Activated CD8-positive, alpha-beta memory T cell treated with anti-CD3 and anti-CD28 coated beads for 36 hours (primary cell): ENCODE measurements around the gene MYO1F. TPM values are rescaled to one million over a fixed set of nuclear protein-coding genes. Genes with fewer than 3 reads are reported as not detected.

Experiments
- CTCF ChIA-PET: fragments of 350-600 bp; sonication (Branson Sonifier 250); formaldehyde crosslinking; loops from one replicate; lab custom pipeline; 2021; ENCODE audit warnings: antibody characterized with exemption; lab: Charles Lee
- POLR2A ChIA-PET: fragments of 350-600 bp; sonication (Branson Sonifier 250); formaldehyde crosslinking; loops from one replicate; lab custom pipeline; 2021; ENCODE audit warnings: antibody characterized with exemption; lab: Charles Lee
- total RNA-seq, 2 experiments: library from RNA; stranded (reverse); gene quantifications; one replicate each; pipeline ENCODE4 v1.2.3, GENCODE V29; 2021

MYO1F gene
- total RNA-seq, 2 experiments from 2014 or later: 35.4 to 36.1 TPM

DNA sequence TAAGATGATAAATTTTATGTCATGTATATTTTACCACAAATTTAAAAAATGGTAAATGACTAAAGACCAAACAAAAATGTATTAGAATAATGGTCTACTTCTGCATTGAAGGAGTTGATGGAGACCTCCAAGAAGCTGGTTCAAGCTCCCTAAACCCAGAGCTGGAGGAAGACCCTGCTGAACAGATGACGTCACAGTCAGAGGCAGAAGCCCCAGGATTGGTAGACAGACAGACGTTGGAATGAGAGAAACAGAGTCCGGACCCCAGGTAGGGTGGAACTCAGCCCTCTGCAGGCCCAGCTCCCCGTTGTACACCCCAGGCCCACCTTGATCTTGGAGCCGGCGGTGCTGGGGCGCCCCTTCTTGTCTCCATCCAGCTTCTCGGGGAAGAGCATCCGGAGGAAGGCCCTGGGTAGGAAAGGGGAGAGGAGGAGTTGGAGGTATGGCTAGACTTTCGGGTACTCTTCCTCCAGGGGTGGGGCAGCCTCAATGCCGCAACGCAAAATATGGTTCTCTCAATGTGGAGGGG lies 37.6 kb downstream of the MYO1F start:
- ChIA-PET CTCF (interaction anchor here (0.5 to 2.3 kb wide), 4 partner anchors 16 to 1844 kb away, joined by 3 to 8 read pairs (median 3); no protein-coding TSS in a partner anchor), POLR2A (interaction anchor here (0.7 kb wide), 1 partner anchor 541 kb away, joined by 3 read pairs; no protein-coding TSS in a partner anchor)

DNA sequence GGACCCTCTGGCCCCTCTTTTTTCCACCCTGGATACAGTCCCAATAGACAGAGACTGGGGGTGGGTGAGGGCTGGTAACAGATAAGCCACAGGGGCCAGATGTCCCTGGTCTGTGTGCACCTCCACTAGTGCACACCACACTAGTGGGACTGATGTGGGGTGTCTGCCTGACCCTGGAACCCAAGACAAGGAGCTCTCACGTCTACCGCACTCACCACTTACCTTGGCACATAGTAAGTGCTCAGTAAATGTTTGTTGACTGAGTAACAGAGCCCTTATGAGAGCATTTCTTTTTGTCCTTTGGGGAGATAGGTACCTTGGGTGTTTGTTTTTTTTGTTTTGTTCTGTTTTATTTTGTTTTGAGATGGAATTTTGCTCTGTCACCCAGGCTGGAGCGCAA lies 40.1 kb downstream of the MYO1F start:
- POLR2A ChIA-PET: no interaction called here

DNA sequence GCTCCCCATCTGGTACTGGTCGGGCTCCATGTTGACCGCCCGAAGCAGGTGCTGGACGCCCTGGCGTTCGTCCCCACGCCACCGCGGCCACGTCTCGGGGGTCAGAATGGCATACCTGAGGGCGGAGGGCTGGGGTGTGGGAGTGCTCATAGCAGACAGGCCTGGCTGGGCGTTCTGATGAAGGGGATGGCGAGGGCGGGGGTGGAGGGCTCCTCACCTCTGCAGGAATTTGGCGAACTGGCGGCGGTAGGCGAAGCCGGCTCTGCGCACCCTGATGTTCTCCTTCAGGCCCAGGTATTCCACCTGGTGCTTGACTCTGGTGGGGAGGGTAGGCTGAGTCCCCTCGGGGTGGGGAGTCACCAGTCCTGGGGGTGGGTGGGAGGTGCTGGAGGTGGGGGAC lies 41.0 kb downstream of the MYO1F start:
- POLR2A ChIA-PET: no interaction called here
- CTCF ChIA-PET: no interaction called here

More for the DNA sequence above, 40.1 kb downstream of the MYO1F start:
- CTCF ChIA-PET: no interaction called here

DNA sequence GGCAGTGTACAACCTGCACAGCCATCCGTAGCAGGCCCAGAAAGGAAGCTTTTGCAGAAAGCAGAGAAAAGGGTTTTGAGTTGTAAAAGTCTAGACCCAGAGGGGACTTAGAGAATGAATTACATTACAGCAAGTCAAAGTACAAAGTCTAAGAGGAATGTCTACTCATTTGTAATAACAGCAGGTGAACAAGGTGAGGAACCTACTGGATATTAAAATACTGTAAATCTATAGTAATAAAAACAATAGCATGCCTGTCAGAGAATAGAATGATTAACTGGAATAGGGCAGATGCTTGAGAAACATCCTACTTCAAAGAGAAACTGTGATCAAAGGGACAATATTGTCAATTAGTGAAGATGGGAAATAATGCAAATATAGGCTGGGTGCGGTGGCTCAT lies 45.0 kb downstream of the MYO1F start:
- ChIA-PET POLR2A (interaction anchor here (0.6 kb wide), 1 partner anchor 8 kb away, joined by 4 read pairs; no protein-coding TSS in a partner anchor), CTCF (no interaction called here)

DNA sequence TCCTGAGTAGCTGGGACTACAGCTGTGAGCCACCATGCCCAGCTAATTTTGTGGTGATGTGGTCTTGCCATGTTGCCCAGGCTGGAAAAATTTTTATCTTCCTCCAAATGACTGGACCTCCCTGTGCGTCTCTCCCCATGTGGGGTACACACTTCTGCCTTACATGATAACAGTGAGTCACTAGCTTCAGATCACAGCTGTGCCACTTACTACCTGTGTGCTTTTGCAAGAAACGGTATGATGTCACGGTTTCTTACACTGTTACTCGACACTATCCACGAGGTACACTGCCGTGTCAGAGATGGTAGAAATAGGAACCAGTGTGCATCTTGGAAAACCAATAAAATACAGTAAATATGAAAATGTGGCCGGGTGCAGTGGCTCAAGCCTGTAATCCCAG lies 45.8 kb downstream of the MYO1F start:
- ChIA-PET POLR2A (no interaction called here), CTCF (interaction anchor here (0.8 kb wide), 1 partner anchor 9 kb away, joined by 4 read pairs; no protein-coding TSS in a partner anchor)

- ChIA-PET POLR2A (no interaction called here), CTCF (no interaction called here)
Observed at GRCh38 chr19:8530061-8530679, 47.1 kb downstream of the MYO1F start.

- ChIA-PET CTCF (no interaction called here), POLR2A (no interaction called here)
Observed at GRCh38 chr19:8529369-8530006, 47.8 kb downstream of the MYO1F start.

DNA sequence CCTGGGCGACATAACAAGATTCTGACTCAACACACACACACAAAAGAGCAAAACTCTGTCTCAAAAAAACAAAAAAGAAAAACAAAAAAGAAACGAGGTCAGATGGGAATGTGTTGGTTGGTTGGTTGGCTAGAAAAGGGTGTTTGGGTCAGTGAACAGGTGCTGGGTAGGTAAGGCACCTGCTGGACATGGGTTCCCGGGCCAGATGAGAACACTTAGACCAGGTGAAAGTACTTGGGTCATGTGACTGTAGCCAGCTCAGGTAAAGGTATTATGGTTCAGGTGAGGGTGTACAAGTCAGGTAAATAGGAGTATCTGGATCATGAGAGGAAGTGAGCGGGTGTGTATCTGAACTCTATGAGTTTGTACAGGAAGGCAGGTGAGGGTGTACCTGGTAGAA lies 48.7 kb downstream of the MYO1F start:
- ChIA-PET CTCF (no interaction called here), POLR2A (no interaction called here)

- ChIA-PET CTCF (interaction anchor here (1.2 kb wide), 1 partner anchor 51 kb away, joined by 3 read pairs; the partner anchor contains the start of gene MYO1F), POLR2A (no interaction called here)
Observed at GRCh38 chr19:8526345-8527091, 50.7 kb downstream of the MYO1F start.

DNA sequence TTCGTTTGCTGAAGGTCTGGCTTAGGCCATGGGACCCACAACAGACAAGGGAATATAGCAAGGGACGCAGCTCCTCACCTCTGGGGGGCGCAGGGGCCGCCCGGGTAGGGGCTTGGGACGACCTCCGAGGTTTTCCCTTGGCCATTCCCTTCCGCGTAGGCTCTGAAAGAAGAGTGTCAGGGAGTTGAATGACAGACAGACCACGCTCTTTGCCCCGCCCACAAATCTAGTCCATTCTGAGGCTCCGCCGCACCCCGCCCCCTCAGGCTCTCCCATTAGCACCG lies 51.9 kb downstream of the MYO1F start:
- ChIA-PET POLR2A (interaction anchor here (0.7 to 1.1 kb wide), 2 partner anchors 11 to 17 kb away, joined by 3 to 4 read pairs; partner anchors contain the start of gene ZNF414), CTCF (no interaction called here)

- ChIA-PET CTCF (interaction anchor here (1.2 to 3.9 kb wide), 3 partner anchors 58 to 67 kb away, joined by 4 to 20 read pairs (median 5); partner anchors contain the start of gene MYO1F), POLR2A (interaction anchor here (0.6 kb wide), 1 partner anchor 15 kb away, joined by 3 read pairs; no protein-coding TSS in a partner anchor)
Observed at GRCh38 chr19:8519388-8519787, 57.9 kb downstream of the MYO1F start.

- ChIA-PET POLR2A (interaction anchor here (0.6 to 0.7 kb wide), 2 partner anchors 14 to 161 kb away, joined by 3 to 5 read pairs; no protein-coding TSS in a partner anchor), CTCF (interaction anchor here (1.2 to 3.9 kb wide), 2 partner anchors 62 to 68 kb away, joined by 4 to 20 read pairs; no protein-coding TSS in a partner anchor)
Observed at GRCh38 chr19:8518536-8518935, 58.7 kb downstream of the MYO1F start.

DNA sequence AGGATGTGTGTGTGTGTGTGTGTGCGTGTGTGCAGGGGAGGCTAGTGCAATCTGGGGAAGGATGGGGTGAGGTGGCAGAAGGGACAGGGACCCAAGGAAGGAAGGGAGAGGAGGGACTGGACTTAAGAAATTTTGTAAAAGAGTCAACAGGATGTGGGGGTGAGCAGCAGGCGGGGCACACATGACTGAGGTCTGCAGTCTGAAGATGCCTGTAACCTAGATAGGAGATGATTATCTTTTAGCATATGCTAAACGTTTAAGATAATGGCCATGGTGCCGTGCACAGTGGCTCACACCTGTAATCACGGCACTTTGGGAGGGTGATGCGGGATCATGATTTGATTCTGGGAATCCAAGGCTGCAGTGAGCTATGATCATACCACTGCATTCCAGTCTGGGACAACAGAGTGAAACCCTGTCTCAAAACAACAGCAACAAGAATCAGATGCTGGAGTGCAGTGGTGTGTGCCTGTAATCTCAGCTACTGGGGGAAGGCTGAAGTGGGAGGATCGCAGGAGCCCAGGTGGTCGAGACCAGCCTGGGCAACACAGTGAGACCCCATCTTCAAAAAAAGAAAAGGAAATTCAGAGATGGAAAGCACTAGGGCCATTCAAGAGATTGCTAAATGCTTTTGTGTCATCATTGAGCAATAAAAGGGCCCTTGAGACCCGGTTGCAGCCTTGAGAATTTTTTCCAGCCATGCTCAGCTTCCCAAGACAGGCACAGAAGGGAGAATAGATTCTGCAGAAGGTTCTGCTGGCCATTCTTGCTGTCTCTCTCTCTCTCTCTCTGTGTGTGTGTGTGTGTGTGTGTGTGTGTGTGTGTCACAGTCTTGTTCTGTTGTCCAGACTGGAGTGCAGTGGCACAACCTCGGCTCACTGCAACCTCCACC lies 59.4 kb downstream of the MYO1F start:
- CTCF ChIA-PET: interaction anchor here (3.9 kb wide), 1 partner anchor 62 kb away, joined by 20 read pairs; no protein-coding TSS in a partner anchor
- POLR2A ChIA-PET: interaction anchor here (0.7 kb wide), 2 partner anchors 160 to 1761 kb away, joined by 4 to 5 read pairs; no protein-coding TSS in a partner anchor

- ChIA-PET POLR2A (interaction anchor here (2.9 kb wide), 2 partner anchors 28 to 62 kb away, joined by 11 to 31 read pairs; partner anchors contain the start of gene MYO1F), CTCF (interaction anchor here (1.1 to 2.0 kb wide), 3 partner anchors 10 to 120 kb away, joined by 3 to 6 read pairs (median 3); partner anchors contain the start of gene MYO1F)
Observed at GRCh38 chr19:8515317-8515716, 61.9 kb downstream of the MYO1F start.

DNA sequence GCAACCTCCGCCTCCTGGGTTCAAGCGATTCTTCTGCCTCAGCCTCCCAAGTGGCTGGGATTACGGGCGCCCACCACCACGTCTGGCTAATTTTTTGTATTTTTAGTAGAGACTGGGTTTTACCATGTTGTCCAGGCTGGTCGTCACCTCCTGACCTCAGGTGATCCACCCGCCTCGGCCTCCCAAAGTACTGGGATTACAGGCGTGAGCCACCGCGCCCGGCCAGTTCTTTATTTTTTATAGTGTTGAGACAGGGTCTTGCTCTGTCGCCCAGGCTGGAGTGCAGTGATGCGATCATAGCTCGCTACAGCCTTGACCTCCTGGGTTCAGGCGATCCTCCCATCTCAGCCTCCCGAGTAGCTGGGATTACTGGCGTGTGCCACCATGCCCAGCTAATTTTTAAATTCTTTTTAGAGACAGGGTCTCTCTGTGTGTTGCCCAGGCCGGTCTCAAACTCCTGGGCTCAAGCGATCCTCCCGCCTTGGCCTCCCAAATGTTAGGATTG lies 62.7 kb downstream of the MYO1F start:
- POLR2A ChIA-PET: interaction anchor here (0.9 to 2.9 kb wide), 7 partner anchors 10 to 124 kb away, joined by 3 to 31 read pairs (median 5); partner anchors contain the start of genes MARCHF2, MYO1F and RAB11B
- CTCF ChIA-PET: interaction anchor here (1.3 to 3.2 kb wide), 7 partner anchors 9 to 104 kb away, joined by 3 to 22 read pairs (median 4); partner anchors contain the start of gene MARCHF2

DNA sequence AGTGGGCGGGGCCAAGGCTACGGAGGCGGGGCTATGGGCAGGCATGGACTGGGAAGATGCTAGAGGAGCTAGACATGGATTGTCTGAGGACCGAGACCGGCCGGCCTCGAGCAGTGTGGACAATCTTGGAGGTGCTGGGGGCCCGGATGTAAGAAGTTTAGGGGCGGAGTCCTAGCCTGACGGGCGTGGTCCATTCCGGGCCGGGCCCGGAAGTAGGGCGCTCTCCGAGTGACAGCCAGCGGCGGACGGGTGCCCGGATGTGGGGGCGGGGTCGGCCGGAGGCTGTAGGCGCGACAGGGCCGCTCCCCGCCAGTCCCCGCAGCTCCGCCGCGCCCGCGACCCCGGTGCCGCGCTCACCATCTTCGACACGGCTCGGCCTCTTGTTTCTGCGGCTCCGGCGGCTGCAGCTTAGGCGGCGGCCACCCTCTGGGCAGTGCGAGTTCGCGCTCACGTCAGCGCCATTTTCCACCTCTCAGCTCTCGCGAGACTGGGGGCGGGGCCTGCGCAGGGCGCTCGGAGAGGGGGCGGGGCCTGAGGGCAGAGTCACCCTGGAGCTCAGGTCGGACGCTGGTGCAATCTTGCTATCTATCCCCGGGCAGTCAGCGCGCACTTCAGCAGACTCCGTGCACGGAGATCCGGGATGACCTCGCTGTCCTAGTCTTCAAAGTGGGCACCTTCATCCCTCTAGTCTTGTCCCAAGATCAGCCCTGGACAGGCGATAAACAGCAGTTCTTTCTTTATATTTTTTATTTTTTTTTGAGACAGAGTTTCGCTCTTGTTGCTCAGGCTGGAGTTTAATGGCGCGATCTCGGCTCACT lies 63.3 kb downstream of the MYO1F start, which contains the start of gene ZNF414:
TSS of gene ZNF414 (minus strand) at position 481 of the 818 bp plus-strand sequence. CDS start at position 360, 121 bp downstream.
- CTCF ChIA-PET: interaction anchor here (0.7 to 3.2 kb wide), 12 partner anchors 27 to 103 kb away, joined by 3 to 22 read pairs (median 3); partner anchors contain the start of genes HNRNPM and MARCHF2
- POLR2A ChIA-PET: interaction anchor here (0.6 to 2.9 kb wide), 11 partner anchors 11 to 571 kb away, joined by 3 to 31 read pairs (median 5); partner anchors contain the start of genes HNRNPM, MARCHF2, MYO1F and RAB11B
